Stimulated activated naive CD8-positive, alpha-beta T cell treated with anti-CD3 and anti-CD28 coated beads, Interleukin-15, amount 100 ng/mL, for 72 hours (primary cell): ENCODE results near the gene EXOSC6.
"Not testable (repeated sequence)": the region's sequence is repeated elsewhere in the genome, so short reads cannot be mapped to it uniquely, and the experiment has no call there.

ENCODE experiments used
- ATAC-seq: fragments of 150-1000 bp; cut with Tn5 transposase; 2 replicates; pipeline ENCODE4 v1.10.0; 2021; ENCODE audit warnings: mild to moderate bottlenecking, moderate library complexity
- DNase-seq, 2 donors: peaks; one replicate each; pipeline ENCODE4 v3.0.0; 2021 to 2022
- H3K27ac Mint-ChIP-seq, 2 donors: one replicate each; pipeline ENCODE4 v1.8.0; 2022; ENCODE audit warnings: mild to moderate bottlenecking in 2 of 2, mixed read lengths in 2 of 2, moderate library complexity in 2 of 2
- H3K27me3 Mint-ChIP-seq: one replicate; pipeline ENCODE4 v1.8.0; 2022; ENCODE audit warnings: mixed read lengths
- H3K4me1 Mint-ChIP-seq: one replicate; pipeline ENCODE4 v1.8.0; 2022; ENCODE audit warnings: mild to moderate bottlenecking, mixed read lengths
- H3K4me3 Mint-ChIP-seq, 2 donors: one replicate each; pipeline ENCODE4 v1.8.0; 2022; ENCODE audit warnings: mild to moderate bottlenecking in 2 of 2, mixed read lengths in 2 of 2, moderate library complexity in 1 of 2
- H3K9me3 Mint-ChIP-seq, 2 donors: one replicate each; pipeline ENCODE4 v1.8.0; 2022; ENCODE audit warnings: mixed read lengths in 2 of 2

Gene EXOSC6

DNA sequence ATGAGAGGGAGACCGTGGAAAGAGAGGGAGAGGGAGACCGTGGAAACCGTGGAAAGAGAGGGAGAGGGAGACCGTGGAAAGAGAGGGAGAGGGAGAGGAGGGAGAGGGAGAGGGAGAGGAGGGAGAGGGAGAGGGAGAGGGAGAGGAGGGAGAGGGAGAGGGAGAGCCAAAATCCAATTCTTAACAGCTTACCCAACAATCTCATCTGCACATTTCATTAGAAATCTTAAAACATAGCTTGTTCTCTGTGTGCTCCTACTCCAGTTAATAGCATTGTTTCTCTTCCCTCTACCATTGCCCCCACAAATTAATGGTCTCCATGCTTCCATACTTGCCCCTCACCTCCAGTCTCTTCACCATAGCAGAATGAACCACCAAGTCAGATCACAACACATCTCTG is 26.3 kb downstream of the EXOSC6 start:
- not testable (repeated sequence) for H3K27me3 Mint-ChIP-seq, ATAC-seq, H3K9me3 Mint-ChIP-seq, DNase-seq, H3K4me3 Mint-ChIP-seq
- H3K27ac Mint-ChIP-seq, result peak overlapping the region in 1 of 2 donors; percentile 52
- H3K4me1 Mint-ChIP-seq, result peaks cover 17% of the 10 kb centered on the region

DNA sequence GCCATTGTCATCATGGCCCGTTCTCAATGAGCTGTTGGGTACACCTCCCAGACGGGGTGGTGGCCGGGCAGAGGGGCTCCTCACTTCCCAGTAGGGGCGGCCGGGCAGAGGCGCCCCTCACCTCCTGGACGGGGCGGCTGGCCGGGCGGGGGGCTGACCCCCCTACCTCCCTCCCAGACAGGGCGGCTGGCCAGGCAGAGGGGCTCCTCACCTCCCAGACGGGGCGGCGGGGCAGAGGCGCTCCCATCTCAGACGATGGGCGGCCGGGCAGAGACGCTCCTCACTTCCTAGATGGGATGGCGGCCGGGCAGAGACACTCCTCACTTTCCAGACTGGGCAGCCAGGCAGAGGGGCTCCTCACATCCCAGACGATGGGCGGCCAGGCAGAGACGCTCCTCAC is 27.1 kb downstream of the EXOSC6 start:
- not testable (repeated sequence) for H3K27ac Mint-ChIP-seq, DNase-seq, H3K9me3 Mint-ChIP-seq, H3K4me3 Mint-ChIP-seq, H3K27me3 Mint-ChIP-seq, ATAC-seq
- H3K4me1 Mint-ChIP-seq, result peaks cover 17% of the 10 kb centered on the region

DNA sequence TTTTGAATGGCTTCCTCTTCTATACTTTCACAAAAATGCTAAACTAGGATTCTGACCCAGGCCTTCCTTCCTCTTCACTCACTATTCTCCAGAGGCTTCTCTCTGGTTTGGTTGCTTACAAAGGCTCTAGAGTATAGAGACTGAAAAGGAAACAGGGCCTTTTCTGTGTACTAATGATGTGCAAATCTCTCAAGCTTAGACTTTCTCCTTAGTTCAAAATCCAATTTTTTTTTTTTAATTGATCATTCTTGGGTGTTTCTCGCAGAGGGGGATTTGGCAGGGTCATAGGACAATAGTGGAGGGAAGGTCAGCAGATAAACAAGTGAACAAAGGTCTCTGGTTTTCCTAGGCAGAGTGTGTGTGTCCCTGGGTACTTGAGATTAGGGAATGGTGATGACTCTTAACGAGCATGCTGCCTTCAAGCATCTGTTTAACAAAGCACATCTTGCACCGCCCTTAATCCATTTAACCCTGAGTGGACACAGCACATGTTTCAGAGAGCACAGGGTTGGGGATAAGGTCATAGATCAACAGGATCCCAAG is 27.7 kb downstream of the EXOSC6 start:
- peaks cover 17% of the 10 kb centered on the region for H3K4me1 Mint-ChIP-seq
- not testable (repeated sequence) for H3K27ac Mint-ChIP-seq, ATAC-seq, H3K27me3 Mint-ChIP-seq, H3K9me3 Mint-ChIP-seq, H3K4me3 Mint-ChIP-seq, DNase-seq

DNA sequence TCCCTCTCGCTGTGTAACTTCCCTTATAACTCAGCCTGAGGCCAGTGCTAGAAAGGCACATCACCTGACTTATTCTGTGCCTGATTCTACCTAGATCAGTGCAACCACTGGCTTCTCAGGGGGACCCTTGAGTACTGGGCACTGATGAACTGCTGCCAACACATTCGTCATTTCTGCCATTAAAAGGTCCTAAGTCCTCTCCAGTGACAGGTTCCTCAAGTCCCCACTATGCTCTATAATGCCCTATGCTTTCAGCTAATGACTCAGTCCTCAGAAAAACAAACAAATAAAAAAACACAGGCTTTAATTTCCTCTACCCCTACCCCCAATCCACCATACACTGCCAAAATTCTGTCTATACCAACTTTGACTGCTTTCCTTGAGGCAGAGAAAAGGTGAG is 28.5 kb downstream of the EXOSC6 start:
- Mint-ChIP-seq H3K27ac (peak overlapping the region; percentile 43 to 70), H3K4me1 (peaks cover 17% of the 10 kb centered on the region)
- not testable (repeated sequence) for ATAC-seq, DNase-seq, H3K4me3 Mint-ChIP-seq, H3K9me3 Mint-ChIP-seq, H3K27me3 Mint-ChIP-seq

DNA sequence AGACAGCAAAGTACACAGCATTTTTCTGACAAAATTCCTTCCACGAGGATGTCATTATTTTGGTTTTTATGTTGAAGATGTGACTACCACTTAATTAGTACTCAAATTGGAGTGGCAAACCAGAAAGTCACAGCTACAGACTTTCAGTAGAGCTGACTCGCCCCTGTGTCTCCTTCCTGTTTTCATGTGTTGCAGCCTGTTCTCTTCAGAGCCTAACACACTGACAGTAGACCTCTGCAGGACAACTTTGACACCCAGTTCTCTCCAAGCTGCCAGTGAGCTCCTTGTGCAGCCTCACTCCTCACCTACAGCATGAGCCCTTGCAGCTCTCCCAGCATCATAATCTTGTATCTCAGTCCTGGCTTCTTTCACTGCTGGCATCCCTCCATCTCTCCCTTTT is 29.2 kb downstream of the EXOSC6 start:
- peak overlapping the region; percentile 1 to 67 for H3K27ac Mint-ChIP-seq
- H3K27me3 Mint-ChIP-seq, H3K4me3 Mint-ChIP-seq, ATAC-seq, H3K9me3 Mint-ChIP-seq, DNase-seq: not testable (repeated sequence)
- H3K4me1 Mint-ChIP-seq, result peaks cover 17% of the 10 kb centered on the region

DNA sequence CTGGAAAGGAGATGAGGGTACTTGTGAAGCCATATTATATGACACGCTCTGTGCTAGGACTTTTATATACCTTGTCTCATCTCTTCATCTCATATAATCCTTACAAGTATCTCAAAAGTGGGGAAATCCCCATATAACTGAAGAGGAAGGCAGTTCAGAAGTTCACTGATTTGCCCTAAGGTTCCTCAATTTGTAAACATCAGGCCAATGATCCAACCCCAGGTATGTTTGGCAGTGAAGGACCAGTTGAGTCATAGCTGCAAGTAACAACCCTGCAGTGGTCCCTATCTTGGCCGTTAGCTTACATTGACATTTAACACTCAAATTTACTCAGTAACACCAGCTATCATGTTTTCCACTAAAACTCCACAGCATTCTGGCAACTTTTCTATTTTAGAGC is 33.2 kb downstream of the EXOSC6 start:
- not testable (repeated sequence) for H3K27me3 Mint-ChIP-seq, DNase-seq, H3K9me3 Mint-ChIP-seq, H3K4me3 Mint-ChIP-seq, ATAC-seq, H3K27ac Mint-ChIP-seq
- H3K4me1 Mint-ChIP-seq, result peaks cover 12% of the 10 kb centered on the region

DNA sequence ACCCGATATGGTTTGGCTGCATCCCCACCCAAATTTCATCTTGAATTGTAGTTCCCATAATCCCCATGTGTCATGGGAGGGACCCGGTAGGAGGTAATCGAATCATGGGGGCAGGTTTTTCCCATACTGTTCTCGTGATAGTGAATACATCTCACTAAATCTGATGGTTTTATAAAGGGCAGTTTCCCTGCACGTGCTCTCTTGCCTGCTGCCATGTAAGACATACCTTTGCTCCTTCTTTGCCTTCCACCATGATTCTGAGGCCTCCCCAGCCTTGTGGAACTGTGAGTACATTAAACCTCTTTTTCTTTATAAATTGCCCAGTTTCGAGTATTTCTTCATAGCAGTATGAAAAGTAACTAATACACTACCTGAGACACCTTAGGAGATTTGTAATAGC is 45.4 kb downstream of the EXOSC6 start:
- not testable (repeated sequence) for ATAC-seq, H3K27ac Mint-ChIP-seq, H3K9me3 Mint-ChIP-seq, H3K4me1 Mint-ChIP-seq, H3K4me3 Mint-ChIP-seq, H3K27me3 Mint-ChIP-seq, DNase-seq

DNA sequence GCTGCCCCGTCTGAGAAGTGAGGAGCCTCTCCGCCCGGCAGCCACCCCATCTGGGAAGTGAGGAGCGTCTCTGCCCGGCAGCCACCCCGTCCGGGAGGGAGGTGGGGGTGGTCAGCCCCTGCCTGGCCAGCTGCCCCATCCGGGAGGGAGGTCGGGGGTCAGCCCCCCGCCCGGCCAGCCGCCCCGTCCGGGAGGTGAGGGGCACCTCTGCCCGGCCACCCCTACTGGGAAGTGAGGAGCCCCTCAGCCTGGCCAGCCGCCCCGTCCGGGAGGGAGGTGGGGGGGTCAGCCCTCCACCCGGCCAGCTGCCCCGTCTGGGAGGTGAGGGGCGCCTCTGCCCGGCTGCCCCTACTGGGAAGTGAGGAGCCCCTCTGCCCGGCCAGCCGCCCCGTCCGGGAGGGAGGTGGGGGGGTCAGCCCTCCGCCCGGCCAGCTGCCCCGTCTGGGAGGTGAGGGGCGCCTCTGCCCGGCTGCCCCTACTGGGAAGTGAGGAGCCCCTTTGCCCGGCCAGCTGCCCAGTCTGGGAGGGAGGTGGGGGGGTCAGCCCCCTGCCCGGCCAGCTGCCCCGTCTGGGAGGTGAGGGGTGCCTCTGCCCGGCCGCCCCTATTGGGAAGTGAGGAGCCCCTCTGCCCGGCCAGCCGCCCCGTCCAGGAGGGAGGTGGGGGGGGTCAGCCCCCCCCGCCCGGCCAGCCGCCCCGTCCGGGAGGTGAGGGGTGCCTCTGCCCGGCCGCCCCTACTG is 46.9 kb downstream of the EXOSC6 start:
- not testable (repeated sequence) for H3K27ac Mint-ChIP-seq, ATAC-seq, H3K9me3 Mint-ChIP-seq, H3K27me3 Mint-ChIP-seq, H3K4me3 Mint-ChIP-seq, H3K4me1 Mint-ChIP-seq, DNase-seq

DNA sequence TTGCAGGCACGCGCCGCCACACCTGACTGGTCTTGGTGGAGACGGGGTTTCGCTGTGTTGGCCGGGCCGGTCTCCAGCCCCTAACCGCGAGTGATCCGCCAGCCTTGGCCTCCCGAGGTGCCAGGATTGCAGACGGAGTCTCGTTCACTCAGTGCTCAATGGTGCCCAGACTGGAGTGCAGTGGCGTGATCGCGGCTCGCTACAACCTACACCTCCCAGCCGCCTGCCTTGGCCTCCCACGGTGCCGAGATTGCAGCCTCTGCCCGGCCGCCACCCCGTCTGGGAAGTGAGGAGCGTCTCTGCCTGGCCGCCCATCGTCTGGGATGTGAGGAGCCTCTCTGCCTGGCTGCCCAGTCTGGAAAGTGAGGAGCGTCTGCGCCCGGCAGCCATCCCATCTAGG is 47.7 kb downstream of the EXOSC6 start:
- H3K27ac Mint-ChIP-seq, result peak overlapping the region in 1 of 2 donors; percentile 25
- H3K4me3 Mint-ChIP-seq, H3K9me3 Mint-ChIP-seq, DNase-seq, ATAC-seq, H3K27me3 Mint-ChIP-seq, H3K4me1 Mint-ChIP-seq: not testable (repeated sequence)

DNA sequence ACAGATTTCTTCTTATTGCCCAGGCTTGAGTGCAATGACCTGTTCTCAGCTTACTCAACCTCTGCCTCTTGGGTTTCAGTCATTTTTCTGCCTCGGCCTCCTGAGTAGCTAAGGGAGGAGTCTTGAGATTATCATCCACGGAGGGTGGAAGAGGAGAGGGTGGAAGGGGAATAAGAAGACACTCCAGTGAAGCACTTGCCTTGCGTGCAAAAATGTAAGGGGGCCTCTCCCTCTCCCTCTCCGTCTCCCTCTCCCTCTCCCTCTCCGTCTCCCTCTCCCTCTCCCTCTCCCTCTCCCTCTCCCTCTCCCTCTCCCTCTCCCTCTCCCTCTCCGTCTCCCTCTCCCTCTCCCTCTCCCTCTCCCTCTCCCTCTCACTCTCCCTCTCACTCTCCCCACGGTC is 48.2 kb downstream of the EXOSC6 start:
- H3K4me3 Mint-ChIP-seq, H3K27ac Mint-ChIP-seq: not testable (repeated sequence)

DNA sequence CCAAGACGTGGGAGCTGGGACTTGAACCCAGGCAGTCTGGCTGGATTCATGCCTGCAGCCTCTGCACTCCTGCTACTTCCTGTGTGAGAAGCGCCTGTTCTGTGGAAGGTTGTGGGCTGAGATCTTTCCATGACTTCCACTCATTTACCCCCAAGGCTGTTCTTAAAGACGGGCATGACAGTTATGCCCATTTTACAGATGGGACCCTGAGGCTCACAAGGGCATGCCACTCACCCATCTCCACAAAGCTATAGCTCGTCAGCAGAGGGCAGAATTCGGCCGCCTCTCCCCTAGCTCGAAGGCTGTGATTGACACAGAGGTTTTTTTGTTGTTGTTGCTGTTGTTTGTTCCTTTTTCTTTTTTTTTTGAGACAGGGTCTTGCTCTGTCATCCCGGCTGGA is 51.7 kb downstream of the EXOSC6 start:
- not testable (repeated sequence) for H3K4me1 Mint-ChIP-seq, H3K27me3 Mint-ChIP-seq, H3K27ac Mint-ChIP-seq, DNase-seq, ATAC-seq, H3K4me3 Mint-ChIP-seq, H3K9me3 Mint-ChIP-seq

More for the DNA sequence above, 48.2 kb downstream of the EXOSC6 start:
- not testable (repeated sequence) for H3K4me1 Mint-ChIP-seq, DNase-seq, H3K27me3 Mint-ChIP-seq, H3K9me3 Mint-ChIP-seq, ATAC-seq

DNA sequence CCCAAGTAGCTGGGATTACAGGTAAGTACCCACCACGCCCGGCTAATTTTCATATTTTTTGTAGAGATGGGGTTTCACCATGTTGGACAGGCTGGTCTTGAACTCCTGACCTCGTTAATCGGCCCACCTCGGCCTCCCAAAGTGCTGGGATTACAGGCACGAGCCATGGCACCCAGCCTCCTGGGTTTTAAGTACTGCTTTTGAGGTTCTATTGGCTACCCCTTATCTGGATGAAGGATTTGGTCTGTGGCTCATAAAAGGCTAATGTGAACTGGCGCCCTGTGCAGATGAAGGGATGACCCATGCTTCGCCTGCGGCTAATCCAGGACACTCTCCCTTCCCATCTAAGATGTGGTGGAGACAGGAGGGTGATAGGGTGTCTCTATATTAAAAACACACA is 52.6 kb downstream of the EXOSC6 start:
- not testable (repeated sequence) for ATAC-seq, H3K27me3 Mint-ChIP-seq, H3K4me1 Mint-ChIP-seq, H3K27ac Mint-ChIP-seq, H3K4me3 Mint-ChIP-seq, DNase-seq, H3K9me3 Mint-ChIP-seq

DNA sequence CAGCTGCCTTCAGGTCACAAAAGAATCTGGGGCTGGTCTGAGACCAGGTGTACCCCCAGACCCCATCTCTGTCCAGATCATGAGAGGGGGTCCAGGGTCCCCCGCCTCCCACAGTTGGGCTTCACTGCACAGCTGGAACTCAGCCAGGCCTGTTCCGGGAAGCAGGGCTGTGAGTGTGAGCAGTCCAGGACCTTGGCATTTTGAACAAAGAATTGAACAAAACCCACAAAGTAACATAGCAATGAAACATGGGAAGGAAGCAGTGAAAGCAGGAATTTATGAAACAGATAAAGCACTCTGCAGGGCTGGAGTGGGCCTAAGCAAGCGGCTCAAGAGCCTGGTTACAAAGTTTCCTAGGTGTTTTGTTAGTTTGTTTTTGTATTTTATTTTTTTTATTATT is 53.1 kb downstream of the EXOSC6 start:
- not testable (repeated sequence) for H3K4me1 Mint-ChIP-seq, DNase-seq, H3K9me3 Mint-ChIP-seq, ATAC-seq, H3K27ac Mint-ChIP-seq, H3K27me3 Mint-ChIP-seq, H3K4me3 Mint-ChIP-seq

DNA sequence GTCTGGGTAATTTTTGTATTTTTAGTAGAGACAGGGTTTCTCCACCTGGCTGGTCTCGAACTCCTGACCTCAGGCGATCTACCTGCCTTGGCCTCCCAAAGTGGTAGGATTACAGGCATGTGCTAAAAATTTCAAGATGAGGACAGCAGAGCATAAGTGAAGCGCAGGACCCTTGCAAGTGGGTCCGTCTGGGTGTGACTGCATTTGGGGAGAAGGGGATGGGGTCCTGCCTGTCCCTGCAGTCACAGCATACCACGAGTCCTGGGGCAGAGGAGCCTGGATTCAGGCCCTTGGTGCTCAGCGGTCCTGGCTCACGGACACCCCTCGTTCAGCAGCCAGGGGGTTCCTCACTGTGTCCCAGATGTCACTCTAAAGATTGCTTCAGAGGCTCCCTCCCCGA is 53.5 kb downstream of the EXOSC6 start:
- H3K27ac Mint-ChIP-seq, H3K4me3 Mint-ChIP-seq, H3K27me3 Mint-ChIP-seq, DNase-seq, ATAC-seq, H3K4me1 Mint-ChIP-seq, H3K9me3 Mint-ChIP-seq: not testable (repeated sequence)

DNA sequence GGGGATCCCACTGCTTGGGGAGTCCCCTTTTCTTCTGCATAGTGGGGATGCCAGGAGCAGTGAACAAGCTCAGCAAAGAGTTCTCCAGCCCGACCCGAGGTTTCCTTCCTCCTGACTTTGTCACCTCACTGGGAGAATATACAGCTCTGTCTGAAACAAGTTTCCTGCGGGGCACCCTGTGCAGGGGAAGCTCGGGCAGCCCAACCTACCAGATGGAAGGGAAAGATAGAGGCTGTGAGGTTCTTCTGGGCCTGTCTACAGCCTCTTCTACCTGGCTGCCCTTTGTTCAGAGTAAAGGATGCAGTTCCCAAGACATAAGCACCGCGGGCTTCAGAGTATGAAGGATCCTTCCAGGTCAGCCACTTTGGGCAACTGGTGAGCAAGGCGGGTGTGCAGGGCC is 54.1 kb downstream of the EXOSC6 start:
- not testable (repeated sequence) for H3K9me3 Mint-ChIP-seq, DNase-seq, H3K4me1 Mint-ChIP-seq, H3K27me3 Mint-ChIP-seq, H3K4me3 Mint-ChIP-seq
- ATAC-seq, result peak; percentile 9
- peak overlapping the region in 1 of 2 donors; percentile 13 for H3K27ac Mint-ChIP-seq
